HG02571 (cell line): ENCODE measurements around the gene ABR.
"Not testable (repeated sequence)": the region's sequence is repeated elsewhere in the genome, so short reads cannot be mapped to it uniquely, and the experiment has no call there.

Experiments used
- ATAC-seq: cut with Tn5 transposase; IDR thresholded peaks from one replicate; pipeline ENCODE4 v1.9.1; 2021; ENCODE audit warnings: mild to moderate bottlenecking, moderate library complexity; ENCODE audit not compliant: unreplicated experiment

ABR gene

DNA sequence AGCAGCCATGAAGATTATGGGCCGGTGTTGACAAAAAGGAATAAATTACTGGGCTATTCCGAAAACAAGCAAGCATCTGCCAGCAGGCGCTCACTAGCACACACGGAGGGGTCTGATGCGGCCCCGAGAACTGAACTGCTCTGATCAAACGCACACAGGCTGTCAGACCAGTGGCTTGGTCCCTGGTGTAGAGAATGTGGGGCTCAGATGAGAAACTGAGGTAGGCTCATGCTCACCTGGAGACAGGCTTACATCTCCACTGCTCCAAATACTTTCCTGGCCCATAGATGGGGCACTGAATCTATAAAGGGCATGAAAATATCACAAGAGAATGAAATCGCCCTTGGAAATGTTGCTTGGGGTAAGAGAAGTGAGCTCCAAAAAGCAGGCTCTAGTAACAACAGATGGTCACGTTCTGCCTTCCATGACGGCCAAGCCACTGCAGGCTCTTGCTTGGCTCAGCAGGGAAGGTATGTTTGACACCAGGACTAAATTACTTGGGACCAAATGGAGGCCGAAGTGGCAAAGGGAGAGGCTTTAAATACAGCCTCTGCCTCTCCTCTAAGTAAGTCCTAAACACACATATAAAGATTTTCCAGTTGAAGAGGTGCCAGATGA, 5.4 kb downstream of the ABR start:
- no peak for ATAC-seq

- no peak for ATAC-seq
Measured at GRCh38 chr17:1173432-1174262, 6.1 kb downstream of the ABR start.

DNA sequence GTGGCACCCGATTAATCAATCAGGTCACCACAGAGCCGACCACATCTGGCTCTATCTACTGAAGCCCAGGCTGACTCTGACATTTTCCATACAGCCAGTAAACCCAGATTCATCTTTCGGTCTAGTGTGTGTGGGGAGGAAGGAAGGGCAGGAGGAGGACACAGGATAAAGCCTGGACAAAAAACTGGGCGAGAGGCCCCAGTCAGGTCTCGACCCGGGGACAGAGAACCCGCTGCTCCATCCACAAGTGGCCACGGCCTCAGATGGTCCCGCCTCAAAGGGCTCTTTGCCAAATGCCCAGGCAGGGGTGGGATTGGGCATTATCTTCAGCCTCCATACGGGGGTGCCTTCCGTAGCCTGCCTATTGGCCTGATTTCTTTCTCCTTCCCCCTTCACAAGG, 7.8 kb downstream of the ABR start:
- ATAC-seq = no peak

- ATAC-seq = no peak
Measured at GRCh38 chr17:1170739-1171138, 9.0 kb downstream of the ABR start.

- no peak for ATAC-seq
Measured at GRCh38 chr17:1169929-1170312, 9.9 kb downstream of the ABR start.

- no peak for ATAC-seq
Measured at GRCh38 chr17:1169221-1169928, 10.4 kb downstream of the ABR start.

DNA sequence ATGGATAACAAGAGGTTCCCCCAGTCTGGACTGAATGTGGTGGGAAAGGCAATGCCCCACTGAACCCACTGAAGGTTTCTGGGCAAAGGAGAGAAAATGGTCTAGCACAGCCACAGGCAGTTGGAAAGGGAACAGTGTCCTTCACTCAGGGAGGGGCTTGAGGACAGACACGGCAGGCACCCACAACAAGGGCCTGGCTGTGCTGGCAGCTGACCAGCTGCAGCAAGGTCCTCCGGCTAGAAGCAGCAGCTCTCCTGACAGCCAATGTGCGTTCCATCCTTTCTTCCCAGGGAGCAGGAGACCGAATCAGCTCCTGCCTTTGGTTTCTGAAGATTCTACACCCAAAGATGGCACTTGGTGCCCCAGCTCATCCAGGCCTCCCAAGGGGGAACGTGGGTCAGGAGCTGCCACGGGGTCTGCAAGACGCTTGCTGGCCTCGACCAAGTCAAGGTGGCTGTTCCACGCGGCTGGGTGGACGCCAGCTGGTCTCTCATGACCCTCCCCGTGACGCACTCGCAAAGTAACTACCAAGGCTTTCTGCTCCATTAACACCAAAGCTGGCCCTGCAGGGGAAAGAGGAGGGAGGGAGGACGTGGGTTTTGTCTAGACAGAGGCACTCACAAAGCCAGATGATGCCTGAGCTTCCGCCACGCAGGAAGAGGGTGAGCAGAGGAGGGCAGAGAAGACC, 11.1 kb downstream of the ABR start:
- no peak for ATAC-seq

DNA sequence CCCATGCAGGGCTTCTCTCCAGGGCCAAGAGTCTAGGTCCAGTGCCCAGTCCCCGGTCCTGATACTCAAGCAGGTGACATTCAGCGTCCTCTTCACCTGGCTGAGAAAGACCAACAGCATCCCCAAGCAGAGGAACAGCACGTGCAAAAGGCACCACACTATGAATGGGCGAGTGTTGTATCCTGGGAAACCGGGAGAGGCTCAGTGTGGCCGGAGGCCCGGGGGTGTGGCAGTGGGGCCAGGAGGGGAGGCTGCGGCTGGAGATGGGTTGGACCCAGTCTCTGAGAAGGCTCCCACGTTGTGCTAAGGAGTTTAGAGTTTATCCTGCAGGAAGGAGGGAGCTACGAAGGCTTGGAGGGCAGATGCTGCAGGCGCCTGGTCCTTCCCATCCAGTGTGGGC, 13.5 kb downstream of the ABR start:
- no peak for ATAC-seq

DNA sequence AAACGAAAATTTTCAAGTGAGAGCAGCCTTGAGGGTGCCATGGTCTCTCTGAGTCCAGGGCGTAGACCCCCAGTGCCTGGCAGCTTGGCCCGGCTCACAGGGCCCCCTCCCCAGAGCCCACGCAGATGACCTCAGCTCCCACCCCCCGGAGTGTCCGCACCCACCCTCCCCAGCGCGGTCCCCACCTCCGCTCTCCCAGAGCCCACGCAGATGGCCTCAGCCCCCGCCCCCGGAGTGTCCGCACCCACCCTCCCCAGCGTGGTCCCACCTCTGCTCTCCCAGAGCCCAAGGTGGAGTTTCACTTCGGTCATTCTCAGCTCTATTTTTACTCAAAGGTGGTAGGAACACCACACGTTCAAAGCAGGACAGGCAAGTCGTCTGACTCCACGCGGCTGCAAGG, 13.9 kb downstream of the ABR start:
- ATAC-seq = no peak

DNA sequence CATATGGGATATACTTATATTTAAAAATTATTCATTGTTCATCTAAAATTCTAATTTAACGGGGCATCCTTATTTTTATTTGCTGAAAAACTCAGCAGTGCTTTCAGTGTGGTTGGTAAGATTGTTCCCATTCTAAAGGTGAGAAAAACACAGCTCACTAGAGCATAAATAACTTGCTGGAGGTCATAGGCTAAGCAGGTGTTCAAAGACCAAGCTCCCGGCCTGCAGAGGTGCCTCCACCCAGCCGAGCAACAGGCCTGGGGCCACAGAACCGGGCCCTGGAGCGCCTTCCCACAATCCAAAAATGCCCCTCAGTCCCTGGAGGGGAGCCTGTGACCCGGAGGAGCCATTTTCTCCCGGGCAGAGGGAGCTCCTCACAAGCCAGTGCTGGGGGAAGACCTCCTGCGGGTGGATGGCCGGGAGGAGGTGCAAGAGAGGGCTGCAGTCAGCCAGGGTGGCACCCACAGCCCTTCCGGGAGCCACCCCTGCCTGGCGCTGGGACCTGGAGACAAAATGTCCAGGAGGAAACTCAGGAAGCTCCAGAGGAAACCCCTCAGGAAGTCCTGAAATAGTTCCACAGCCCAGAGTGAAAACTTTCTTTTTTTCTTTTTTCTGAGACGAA, 14.7 kb downstream of the ABR start:
- ATAC-seq = no peak

DNA sequence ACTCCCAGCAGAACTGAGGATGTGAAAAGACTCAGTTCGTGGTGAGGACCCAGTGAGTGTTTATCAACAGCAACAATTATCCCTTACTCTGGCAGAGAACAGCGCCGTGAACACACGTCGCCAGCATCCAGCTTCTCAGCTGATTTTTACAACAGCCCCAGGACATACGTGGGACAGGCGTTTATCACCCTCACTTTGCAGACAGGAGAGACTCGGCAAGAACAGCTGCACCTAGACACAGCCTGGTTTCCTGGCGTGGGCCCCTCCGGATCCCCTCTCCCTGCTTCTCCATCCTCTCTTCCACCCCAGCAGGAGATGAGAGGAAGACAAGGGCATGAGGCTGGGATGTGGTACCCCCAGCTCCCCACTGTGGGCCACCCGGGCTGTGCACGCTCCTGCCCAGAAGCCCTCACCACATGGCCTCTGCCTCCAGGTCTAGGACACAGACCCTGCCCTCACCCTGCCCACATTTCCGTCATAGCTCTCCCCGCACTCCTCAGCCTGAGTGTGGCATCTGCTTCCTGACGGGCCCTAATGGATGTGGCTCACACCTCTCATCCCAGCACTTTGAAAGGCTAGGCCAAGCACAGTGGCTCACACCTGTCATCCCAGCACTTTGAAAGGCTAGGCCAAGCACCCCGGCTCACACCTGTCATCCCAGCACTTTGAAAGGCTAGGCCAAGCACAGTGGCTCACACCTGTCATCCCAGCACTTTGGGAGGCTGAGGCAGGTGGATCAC, 17.5 kb downstream of the ABR start:
- ATAC-seq = no peak

DNA sequence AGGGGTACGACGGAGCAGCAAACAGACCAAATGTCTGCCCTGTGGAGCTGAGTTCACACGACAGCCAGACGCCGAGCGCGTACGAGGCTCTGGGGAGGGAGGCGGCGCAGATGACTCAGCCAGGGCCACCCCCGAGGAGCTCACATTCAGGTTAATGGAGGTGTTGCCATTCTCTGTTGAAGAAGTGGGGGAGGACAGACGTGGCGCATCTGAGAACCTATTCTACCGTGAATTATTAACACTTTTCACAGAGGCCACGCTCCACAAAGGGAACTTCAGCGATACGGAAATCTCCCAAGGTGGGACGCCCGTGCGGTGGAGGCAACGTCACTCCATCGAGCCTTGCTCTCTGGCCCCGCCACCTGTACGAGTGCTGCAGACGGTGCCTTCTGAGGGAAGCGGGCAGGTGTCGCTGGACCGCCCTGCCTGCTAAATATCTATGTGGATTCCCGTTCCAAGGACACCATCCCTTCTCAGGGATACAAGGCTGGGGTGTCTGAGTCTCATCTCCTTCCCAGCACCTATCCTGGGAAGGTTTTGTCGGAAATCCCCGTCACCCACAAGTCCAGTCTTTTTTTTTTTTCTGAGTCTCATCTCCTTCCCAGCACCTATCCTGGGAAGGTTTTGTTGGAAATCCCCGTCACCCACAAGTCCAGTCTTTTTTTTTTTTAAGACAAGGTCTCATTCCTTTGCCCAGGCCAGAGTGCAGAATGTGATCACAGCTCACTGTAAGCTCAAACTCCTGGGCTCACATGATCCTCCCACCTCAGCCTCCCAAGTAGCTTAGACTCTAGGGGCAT, 19.0 kb downstream of the ABR start:
- no peak for ATAC-seq

GRCh38 chr17:1159431-1160180, 20.2 kb downstream of the ABR start:
- no peak for ATAC-seq

DNA sequence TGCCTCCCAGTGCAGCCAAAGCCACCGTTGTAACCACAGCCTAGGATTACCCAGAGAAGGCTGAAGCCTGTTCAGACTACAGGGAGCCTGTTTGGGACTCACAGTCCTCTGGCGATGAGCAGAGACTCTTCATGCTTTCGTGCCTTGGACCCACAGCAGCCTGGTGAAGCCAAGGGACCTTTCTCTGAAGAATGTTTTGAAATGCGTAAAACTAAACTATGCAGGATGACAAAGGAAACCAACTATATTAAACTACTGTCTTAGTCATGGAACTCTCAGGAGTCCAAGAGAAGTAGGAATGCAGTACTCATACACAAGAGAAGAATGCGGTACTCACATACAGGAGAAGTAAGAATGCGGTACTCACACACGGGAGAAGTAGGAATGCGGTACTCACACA, 20.9 kb downstream of the ABR start:
- no peak for ATAC-seq

DNA sequence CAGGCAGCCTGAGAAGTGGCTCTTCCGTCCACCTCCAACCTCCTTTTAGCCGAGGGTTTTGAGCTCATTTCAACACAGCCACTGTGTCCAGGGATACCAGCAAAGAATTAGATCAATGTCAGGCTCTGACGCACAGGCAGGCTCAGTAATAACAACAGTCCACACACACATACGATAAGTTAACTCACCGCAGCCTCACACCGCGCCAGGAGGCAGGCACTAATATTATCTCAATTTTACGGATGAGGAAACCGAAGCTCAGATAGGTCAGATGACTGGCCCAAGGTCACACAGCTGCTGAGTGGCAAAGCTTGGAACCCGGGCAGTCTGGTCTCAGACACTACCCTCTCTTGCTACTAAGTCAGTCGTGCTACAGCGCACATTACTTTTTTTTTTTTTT, 22.9 kb downstream of the ABR start:
- ATAC-seq = no peak

DNA sequence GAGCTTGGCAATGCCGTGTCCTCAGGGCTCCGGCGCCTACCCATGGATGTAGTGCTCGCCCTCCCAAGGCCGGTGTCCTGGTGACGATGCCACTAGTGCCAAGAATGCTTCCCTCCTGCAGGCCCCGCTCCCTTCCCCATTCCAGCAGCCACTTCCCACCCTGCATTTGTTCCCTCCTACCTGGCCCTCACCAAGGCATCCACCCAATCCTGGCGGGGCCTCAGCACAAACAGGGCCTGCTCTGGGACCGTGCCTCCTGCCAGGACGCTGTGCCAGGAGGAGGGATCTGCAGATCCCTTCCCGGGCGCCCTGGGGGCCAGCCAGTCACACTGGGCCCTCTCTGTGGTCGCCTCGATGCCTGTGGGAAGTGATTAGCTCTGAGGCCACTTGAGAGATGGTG, 25.1 kb downstream of the ABR start:
- no peak for ATAC-seq

DNA sequence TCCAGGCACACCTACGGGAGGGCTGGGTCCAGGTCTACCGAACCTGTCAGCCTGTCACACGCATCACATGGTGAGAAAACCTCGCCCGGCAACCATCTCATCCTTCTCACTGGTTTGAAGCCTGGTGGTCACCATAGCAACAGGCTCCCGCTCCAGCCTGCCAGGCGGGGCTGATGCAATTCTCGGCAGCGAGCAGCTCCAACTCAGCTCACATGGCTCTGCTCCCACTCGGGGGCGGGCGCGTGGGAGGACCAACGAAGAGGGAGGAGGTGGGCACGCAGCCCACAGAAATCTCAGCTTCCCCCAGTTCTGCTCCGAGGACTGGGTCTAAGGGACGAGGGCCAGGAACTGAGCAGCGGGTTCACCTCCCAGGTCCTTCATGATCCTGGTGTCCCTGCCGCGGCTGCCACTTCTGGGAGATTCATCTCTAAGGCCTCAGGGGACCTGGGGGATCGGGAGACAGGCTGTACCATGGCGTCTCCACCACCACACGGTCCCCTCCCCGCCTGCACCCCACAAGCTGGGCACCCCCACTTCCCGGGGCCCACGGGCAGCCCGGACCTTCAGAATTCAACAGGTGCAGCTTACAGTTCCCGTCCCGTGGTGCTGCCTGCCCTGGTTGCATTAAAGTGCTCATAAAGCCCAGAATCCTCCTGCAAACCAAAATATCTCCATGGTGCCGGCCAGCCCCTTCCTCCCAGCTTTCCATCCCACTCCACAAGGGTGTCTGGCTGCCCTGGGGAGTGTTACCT, 25.8 kb downstream of the ABR start:
- no peak for ATAC-seq

DNA sequence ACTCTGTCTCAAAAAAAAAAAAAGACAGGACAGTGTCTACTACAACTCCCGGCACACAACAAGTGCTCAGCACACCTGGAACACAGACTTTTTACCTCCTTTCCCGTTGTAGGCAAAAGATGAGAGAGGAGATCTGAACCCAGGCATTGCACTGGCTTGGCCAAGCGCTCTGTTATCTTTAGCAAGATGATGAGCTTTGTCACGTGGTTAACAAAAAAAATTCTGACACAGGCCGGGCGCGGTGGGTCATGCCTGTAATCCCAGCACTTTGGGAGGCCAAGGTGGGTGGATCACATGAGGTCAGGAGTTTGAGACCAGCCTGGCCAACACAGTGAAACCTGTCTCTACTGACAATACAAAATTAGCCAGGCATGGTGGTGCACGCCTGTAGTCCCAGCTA, 27.2 kb downstream of the ABR start:
- not testable (repeated sequence) for ATAC-seq
